Activated T-cell treated with anti-CD3 and anti-CD28 coated beads, Interleukin-2, amount 50 U/mL, for 48 hours (primary cell): ENCODE data around the gene SUSD6.

ENCODE experiments used
- DNase-seq, 2 experiments: peaks; one replicate each; pipeline ENCODE4 v3.0.0-alpha.2; 2020

Gene SUSD6

GRCh38 chr14:69651664-69652063 is 40.3 kb downstream of the SUSD6 start:
- no peak for DNase-seq

GRCh38 chr14:69652942-69653684 is 41.7 kb downstream of the SUSD6 start:
- peak in 1 of 2 experiments; percentile 63 for DNase-seq

- DNase-seq, result no peak
Observed at GRCh38 chr14:69654116-69654515, 42.7 kb downstream of the SUSD6 start.

GRCh38 chr14:69657950-69658355 is 46.6 kb downstream of the SUSD6 start:
- DNase-seq, result no peak

GRCh38 chr14:69658664-69659261 is 47.4 kb downstream of the SUSD6 start:
- peak in 1 of 2 experiments; percentile 57 for DNase-seq

- no peak for DNase-seq
Observed at GRCh38 chr14:69660344-69661193, 49.2 kb downstream of the SUSD6 start.

GRCh38 chr14:69661194-69661537 is 49.8 kb downstream of the SUSD6 start:
- DNase-seq, result no peak

GRCh38 chr14:69662636-69663299 is 51.4 kb downstream of the SUSD6 start:
- DNase-seq, result no peak

- DNase-seq, result no peak
Observed at GRCh38 chr14:69663300-69663643, 51.9 kb downstream of the SUSD6 start.

- DNase-seq, result no peak
Observed at GRCh38 chr14:69664265-69664664, 52.9 kb downstream of the SUSD6 start.

- DNase-seq, result no peak
Observed at GRCh38 chr14:69664865-69665526, 53.6 kb downstream of the SUSD6 start.

- DNase-seq, result no peak
Observed at GRCh38 chr14:69665631-69666030, 54.2 kb downstream of the SUSD6 start.

GRCh38 chr14:69666112-69666511 is 54.7 kb downstream of the SUSD6 start:
- no peak for DNase-seq

- no peak for DNase-seq
Observed at GRCh38 chr14:69666690-69667211, 55.4 kb downstream of the SUSD6 start.

- DNase-seq, result no peak
Observed at GRCh38 chr14:69667938-69668335, 56.5 kb downstream of the SUSD6 start.

- DNase-seq, result no peak
Observed at GRCh38 chr14:69669375-69669774, 58.0 kb downstream of the SUSD6 start.

GRCh38 chr14:69670093-69670492 is 58.7 kb downstream of the SUSD6 start:
- no peak for DNase-seq

GRCh38 chr14:69671365-69672030 is 60.1 kb downstream of the SUSD6 start:
- DNase-seq, result no peak

GRCh38 chr14:69672356-69672755 is 61.0 kb downstream of the SUSD6 start:
- DNase-seq, result no peak

- DNase-seq, result peak in 1 of 2 experiments; percentile 17
Observed at GRCh38 chr14:69673104-69673503, 61.7 kb downstream of the SUSD6 start.

- peak; percentile 49 to 51 for DNase-seq
Observed at GRCh38 chr14:69673578-69674305, 62.3 kb downstream of the SUSD6 start.
